GM12878 (cell line): ENCODE measurements around the gene SLC22A12. TPM values are rescaled to one million over a fixed set of nuclear protein-coding genes. Genes with fewer than 3 reads are reported as not detected.

Experiments used
- polyA plus RNA-seq, 11 experiments: library from polyadenylated mRNA; depleted of rRNA in 4 of 11; unstranded in 6 of 11; stranded (reverse) in 5 of 11; fragments of >200 nt; fragmentation: Nextera tagmentation in 4 of 11; fragmentation: Illumina TruSeq in 1 of 11; extraction: Ambion mirVana in 4 of 11; extraction: Trizol in 1 of 11; gene quantifications; 1 replicate in 1 of 11; 2 replicates in 10 of 11; pipeline versions ENCODE4 v1.2.1 to v1.2.3, GENCODE V29; 2011 to 2016; ENCODE audit warnings: inconsistent platforms in 2 of 11, missing spikeins in 2 of 11, low read depth in 1 of 11
- total RNA-seq, 4 experiments: library from RNA; depleted of rRNA in 3 of 4; stranded (reverse); fragments of >200 nt in 3 of 4; fragmentation: Illumina TruSeq in 1 of 4; extraction: Trizol in 1 of 4; gene quantifications; 2 replicates each; pipeline versions ENCODE4 v1.2.1 to v1.2.3, GENCODE V29; 2013 to 2021

Gene SLC22A12
- total and polyA plus RNA-seq, 10 of the 15 experiments (the other 5 are each of a cell fraction or from before 2014, with no cell fraction given), result not detected

Other genes starting within 250 kb of the SLC22A12 start
Only the 7 nearest of the 8 such genes appear.
- gene SLC22A11, start 35.3 kb upstream of the SLC22A12 start, total RNA-seq (2014; rRNA removed), result not detected in 2 replicates
- gene SLC22A11, start 35.3 kb upstream of the SLC22A12 start, total RNA-seq (2014; rRNA removed; fragmentation: Illumina TruSeq; extraction: Trizol), result not detected in 2 replicates
- gene SLC22A11, start 35.3 kb upstream of the SLC22A12 start, total RNA-seq (2021), result not detected in 2 replicates
- gene SLC22A11, start 35.3 kb upstream of the SLC22A12 start, polyA plus RNA-seq (2011; rRNA removed), result 0.08 TPM in 1 of 2 replicates, not detected in the other
- gene SLC22A11, start 35.3 kb upstream of the SLC22A12 start, polyA plus RNA-seq (2014; fragmentation: Illumina TruSeq; extraction: Trizol), result not detected in 2 replicates
- gene SLC22A11, start 35.3 kb upstream of the SLC22A12 start, polyA plus RNA-seq (2014; fragmentation: Nextera tagmentation; extraction: Ambion mirVana), result not detected
- not detected in 2 replicates for gene SLC22A11, start 35.3 kb upstream of the SLC22A12 start, polyA plus RNA-seq (2014; rRNA removed)
- gene SLC22A11, start 35.3 kb upstream of the SLC22A12 start, polyA plus RNA-seq (2016; fragmentation: Nextera tagmentation; extraction: Ambion mirVana), result not detected
- 0.06 TPM in 1 of 2 replicates, not detected in the other for gene NRXN2, start 132.0 kb downstream of the SLC22A12 start, total RNA-seq (2014; rRNA removed)
- 0.18 and 0.22 TPM in 2 replicates for gene NRXN2, start 132.0 kb downstream of the SLC22A12 start, total RNA-seq (2014; rRNA removed; fragmentation: Illumina TruSeq; extraction: Trizol)
- gene NRXN2, start 132.0 kb downstream of the SLC22A12 start, total RNA-seq (2021), result 0.29 and 0.74 TPM in 2 replicates
- 1.1 and 1.4 TPM in 2 replicates for gene NRXN2, start 132.0 kb downstream of the SLC22A12 start, polyA plus RNA-seq (2011; rRNA removed)
- 0.09 TPM in 1 of 2 replicates, not detected in the other for gene NRXN2, start 132.0 kb downstream of the SLC22A12 start, polyA plus RNA-seq (2014; fragmentation: Illumina TruSeq; extraction: Trizol)
- under 1 TPM; 0.03 to 0.07 TPM for gene NRXN2, start 132.0 kb downstream of the SLC22A12 start, polyA plus RNA-seq (2014; fragmentation: Nextera tagmentation; extraction: Ambion mirVana)
- gene NRXN2, start 132.0 kb downstream of the SLC22A12 start, polyA plus RNA-seq (2014; rRNA removed), result 0.08 and 0.28 TPM in 2 replicates
- under 1 TPM; 0.24 to 0.52 TPM for gene NRXN2, start 132.0 kb downstream of the SLC22A12 start, polyA plus RNA-seq (2016; fragmentation: Nextera tagmentation; extraction: Ambion mirVana)
- 5.5 and 6.8 TPM in 2 replicates for gene RASGRP2, start 152.9 kb downstream of the SLC22A12 start, total RNA-seq (2014; rRNA removed)
- gene RASGRP2, start 152.9 kb downstream of the SLC22A12 start, total RNA-seq (2014; rRNA removed; fragmentation: Illumina TruSeq; extraction: Trizol), result 1.7 and 3.0 TPM in 2 replicates
- gene RASGRP2, start 152.9 kb downstream of the SLC22A12 start, total RNA-seq (2021), result 8.3 and 9.0 TPM in 2 replicates
- gene RASGRP2, start 152.9 kb downstream of the SLC22A12 start, polyA plus RNA-seq (2011; rRNA removed), result 3.0 and 6.2 TPM in 2 replicates
- 2.6 and 2.7 TPM in 2 replicates for gene RASGRP2, start 152.9 kb downstream of the SLC22A12 start, polyA plus RNA-seq (2014; fragmentation: Illumina TruSeq; extraction: Trizol)
- under 1 TPM; 0.26 to 0.66 TPM for gene RASGRP2, start 152.9 kb downstream of the SLC22A12 start, polyA plus RNA-seq (2014; fragmentation: Nextera tagmentation; extraction: Ambion mirVana)
- 7.0 and 11.2 TPM in 2 replicates for gene RASGRP2, start 152.9 kb downstream of the SLC22A12 start, polyA plus RNA-seq (2014; rRNA removed)
- 1 to 10 TPM; 4.5 to 6.4 TPM for gene RASGRP2, start 152.9 kb downstream of the SLC22A12 start, polyA plus RNA-seq (2016; fragmentation: Nextera tagmentation; extraction: Ambion mirVana)
- gene PYGM, start 168.8 kb downstream of the SLC22A12 start, total RNA-seq (2014; rRNA removed), result 0.27 and 0.34 TPM in 2 replicates
- gene PYGM, start 168.8 kb downstream of the SLC22A12 start, total RNA-seq (2014; rRNA removed; fragmentation: Illumina TruSeq; extraction: Trizol), result 0.23 and 0.27 TPM in 2 replicates
- 0.28 and 0.35 TPM in 2 replicates for gene PYGM, start 168.8 kb downstream of the SLC22A12 start, total RNA-seq (2021)
- gene PYGM, start 168.8 kb downstream of the SLC22A12 start, polyA plus RNA-seq (2011; rRNA removed), result 0.32 and 0.33 TPM in 2 replicates
- gene PYGM, start 168.8 kb downstream of the SLC22A12 start, polyA plus RNA-seq (2014; fragmentation: Illumina TruSeq; extraction: Trizol), result 0.19 TPM in 1 of 2 replicates, not detected in the other
- gene PYGM, start 168.8 kb downstream of the SLC22A12 start, polyA plus RNA-seq (2014; fragmentation: Nextera tagmentation; extraction: Ambion mirVana), result under 1 TPM; 0.04 to 0.08 TPM
- gene PYGM, start 168.8 kb downstream of the SLC22A12 start, polyA plus RNA-seq (2014; rRNA removed), result 0.61 and 3.7 TPM in 2 replicates
- gene PYGM, start 168.8 kb downstream of the SLC22A12 start, polyA plus RNA-seq (2016; fragmentation: Nextera tagmentation; extraction: Ambion mirVana), result under 1 TPM in 1 of 2 experiments, not detected in 1; 0.04 TPM
- gene SF1, start 187.3 kb downstream of the SLC22A12 start, total RNA-seq (2014; rRNA removed), result 88.2 and 111 TPM in 2 replicates
- 76.0 and 84.4 TPM in 2 replicates for gene SF1, start 187.3 kb downstream of the SLC22A12 start, total RNA-seq (2014; rRNA removed; fragmentation: Illumina TruSeq; extraction: Trizol)
- 327 and 337 TPM in 2 replicates for gene SF1, start 187.3 kb downstream of the SLC22A12 start, total RNA-seq (2021)
- gene SF1, start 187.3 kb downstream of the SLC22A12 start, polyA plus RNA-seq (2011; rRNA removed), result 82.5 and 84.8 TPM in 2 replicates
- gene SF1, start 187.3 kb downstream of the SLC22A12 start, polyA plus RNA-seq (2014; fragmentation: Illumina TruSeq; extraction: Trizol), result 216 and 280 TPM in 2 replicates
- gene SF1, start 187.3 kb downstream of the SLC22A12 start, polyA plus RNA-seq (2014; fragmentation: Nextera tagmentation; extraction: Ambion mirVana), result 10 to 100 TPM; 13.6 to 29.6 TPM
- gene SF1, start 187.3 kb downstream of the SLC22A12 start, polyA plus RNA-seq (2014; rRNA removed), result 155 and 172 TPM in 2 replicates
- gene SF1, start 187.3 kb downstream of the SLC22A12 start, polyA plus RNA-seq (2016; fragmentation: Nextera tagmentation; extraction: Ambion mirVana), result 100 to 1,000 TPM in 1 of 2 experiments, 10 to 100 TPM in 1; 97.4 to 109 TPM
- gene MAP4K2, start 212.0 kb downstream of the SLC22A12 start, total RNA-seq (2014; rRNA removed), result 66.7 and 74.7 TPM in 2 replicates
- 36.9 and 41.0 TPM in 2 replicates for gene MAP4K2, start 212.0 kb downstream of the SLC22A12 start, total RNA-seq (2014; rRNA removed; fragmentation: Illumina TruSeq; extraction: Trizol)
- gene MAP4K2, start 212.0 kb downstream of the SLC22A12 start, total RNA-seq (2021), result 78.1 and 79.2 TPM in 2 replicates
- gene MAP4K2, start 212.0 kb downstream of the SLC22A12 start, polyA plus RNA-seq (2011; rRNA removed), result 27.3 and 49.9 TPM in 2 replicates
- gene MAP4K2, start 212.0 kb downstream of the SLC22A12 start, polyA plus RNA-seq (2014; fragmentation: Illumina TruSeq; extraction: Trizol), result 16.1 and 42.8 TPM in 2 replicates
- 1 to 10 TPM in 1 of 2 experiments, under 1 TPM in 1; 0.98 to 4.4 TPM for gene MAP4K2, start 212.0 kb downstream of the SLC22A12 start, polyA plus RNA-seq (2014; fragmentation: Nextera tagmentation; extraction: Ambion mirVana)
- gene MAP4K2, start 212.0 kb downstream of the SLC22A12 start, polyA plus RNA-seq (2014; rRNA removed), result 69.0 and 71.8 TPM in 2 replicates
- gene MAP4K2, start 212.0 kb downstream of the SLC22A12 start, polyA plus RNA-seq (2016; fragmentation: Nextera tagmentation; extraction: Ambion mirVana), result 10 to 100 TPM; 47.8 to 52.9 TPM
- gene MEN1, start 219.3 kb downstream of the SLC22A12 start, total RNA-seq (2014; rRNA removed), result 14.4 and 19.0 TPM in 2 replicates
- gene MEN1, start 219.3 kb downstream of the SLC22A12 start, total RNA-seq (2014; rRNA removed; fragmentation: Illumina TruSeq; extraction: Trizol), result 6.3 and 6.5 TPM in 2 replicates
- gene MEN1, start 219.3 kb downstream of the SLC22A12 start, total RNA-seq (2021), result 31.1 and 32.6 TPM in 2 replicates
- gene MEN1, start 219.3 kb downstream of the SLC22A12 start, polyA plus RNA-seq (2011; rRNA removed), result 6.0 and 19.0 TPM in 2 replicates
- gene MEN1, start 219.3 kb downstream of the SLC22A12 start, polyA plus RNA-seq (2014; fragmentation: Illumina TruSeq; extraction: Trizol), result 13.0 and 22.4 TPM in 2 replicates
- gene MEN1, start 219.3 kb downstream of the SLC22A12 start, polyA plus RNA-seq (2014; fragmentation: Nextera tagmentation; extraction: Ambion mirVana), result 1 to 10 TPM; 2.5 to 4.1 TPM
- gene MEN1, start 219.3 kb downstream of the SLC22A12 start, polyA plus RNA-seq (2014; rRNA removed), result 26.8 and 37.5 TPM in 2 replicates
- gene MEN1, start 219.3 kb downstream of the SLC22A12 start, polyA plus RNA-seq (2016; fragmentation: Nextera tagmentation; extraction: Ambion mirVana), result 10 to 100 TPM; 38.9 to 39.7 TPM